Cardiac ventricle fibroblast (primary cell): ENCODE results near the gene SOWAHA. TPM values are rescaled to one million over a fixed set of nuclear protein-coding genes. Genes with fewer than 3 reads are reported as not detected.

Source experiments
- total RNA-seq: library from RNA; depleted of rRNA; stranded (reverse); fragments of >200 nt; gene quantifications from 2 replicates; pipeline ENCODE4 v1.2.3, GENCODE V29; 2015

The SOWAHA gene
- not detected in 2 replicates for total RNA-seq

DNA sequence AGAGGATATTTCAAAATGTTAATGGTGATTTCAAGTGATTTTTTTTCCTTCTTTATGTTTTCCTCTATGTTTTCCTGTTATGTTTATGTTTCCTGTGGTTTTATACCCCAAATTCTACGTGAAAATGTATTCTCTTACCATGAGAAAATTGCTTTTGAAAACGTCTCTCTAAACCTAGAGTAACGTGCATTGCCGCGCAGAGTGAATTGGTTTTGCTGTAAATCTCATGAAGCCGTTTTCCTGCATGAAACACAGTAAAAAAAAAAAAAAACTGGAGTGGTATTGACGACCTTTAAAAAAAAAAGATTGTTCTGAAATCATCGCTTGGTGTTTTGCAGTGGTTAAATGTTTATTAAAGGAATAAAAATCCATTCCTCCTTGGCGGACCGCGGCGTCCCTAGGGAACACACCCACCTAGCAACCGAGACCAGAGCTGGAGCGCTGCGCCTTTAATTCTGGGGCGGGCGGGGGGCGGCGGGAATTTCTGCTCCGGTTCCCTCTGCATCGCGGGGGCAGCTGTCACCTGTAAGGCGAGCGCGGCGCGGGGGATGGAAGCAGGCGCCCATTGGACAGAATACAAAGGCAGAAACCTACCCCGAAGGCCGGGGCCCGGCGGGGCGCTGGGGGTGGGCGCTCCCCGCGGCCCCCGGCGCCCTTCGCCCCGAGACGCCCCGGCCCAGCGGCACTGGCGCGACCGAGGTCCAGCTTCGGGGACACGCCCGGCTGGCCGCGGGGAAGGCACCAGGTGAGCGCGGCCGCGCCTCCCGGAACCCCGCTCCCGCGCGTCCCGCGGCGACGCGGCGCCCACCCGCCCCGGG is at the start of gene SOWAHA:
TSS of gene SOWAHA (plus strand) at position 522 of the 818 bp plus-strand sequence. CDS start 320 bp downstream, outside the sequence.

GRCh38 chr5:132777209-132778069 is 35.7 kb upstream of the SOWAHA start, which contains the start of gene SEPTIN8:
Gene SEPTIN8 (minus strand): TSS chr5:132777239. CDS start chr5:132777137, 102 bp downstream.

DNA sequence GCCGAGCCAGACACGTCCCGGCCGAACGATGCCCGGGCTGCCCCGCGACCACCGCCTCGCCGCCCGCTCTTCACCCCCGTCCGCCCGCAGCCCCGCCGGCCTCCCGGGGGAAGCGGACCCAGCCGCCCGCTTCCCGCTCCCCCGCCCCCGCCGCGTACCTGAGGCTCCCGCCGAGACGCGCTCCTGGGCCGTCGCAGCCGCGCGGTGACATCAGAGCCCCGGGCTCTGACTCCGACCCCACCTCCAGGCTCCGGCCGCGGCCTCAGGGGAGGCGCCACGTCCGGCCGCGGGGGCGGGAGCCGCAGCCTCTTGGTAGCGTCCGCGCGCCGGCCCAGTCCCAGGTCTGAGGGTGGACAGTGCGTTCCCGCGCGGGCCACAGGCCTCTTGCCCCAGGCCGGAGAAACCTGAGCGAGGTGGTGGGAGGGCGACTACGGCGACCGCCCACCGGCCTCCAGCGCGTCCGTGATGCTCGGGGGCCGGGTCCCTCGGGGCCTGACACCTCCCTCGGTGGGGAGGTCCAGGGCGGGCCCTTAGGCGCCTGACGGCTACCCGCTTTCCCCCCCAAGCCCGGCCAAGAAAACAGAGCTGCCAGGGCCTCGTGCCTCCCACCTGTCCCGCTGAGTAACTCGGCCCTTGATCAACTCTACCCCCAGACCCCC is 17.5 kb downstream of the SOWAHA start, which contains the start of gene SHROOM1:
TSS of gene SHROOM1 (minus strand) at position 212 of the 659 bp plus-strand sequence. CDS start 4,507 bp downstream, outside the sequence.

Other genes with a start within 250 kb of the SOWAHA start
- gene IL13, start 155.1 kb upstream of the SOWAHA start, total RNA-seq, result not detected in 2 replicates
- gene IL4, start 139.3 kb upstream of the SOWAHA start, total RNA-seq, result not detected in 2 replicates
- gene KIF3A, start 75.8 kb upstream of the SOWAHA start, total RNA-seq, result 3.9 and 4.6 TPM in 2 replicates
- not detected in 2 replicates for gene CCNI2, start 65.9 kb upstream of the SOWAHA start, total RNA-seq
- 24.6 and 34.2 TPM in 2 replicates for gene SEPTIN8, start 36.1 kb upstream of the SOWAHA start, total RNA-seq
- 6.2 and 8.9 TPM in 2 replicates for gene SHROOM1, start 17.3 kb downstream of the SOWAHA start, total RNA-seq
- gene GDF9, start 53.2 kb downstream of the SOWAHA start, total RNA-seq, result 0.20 TPM in 1 of 2 replicates, not detected in the other
- gene UQCRQ, start 53.3 kb downstream of the SOWAHA start, total RNA-seq, result 137 and 161 TPM in 2 replicates
- gene LEAP2, start 60.4 kb downstream of the SOWAHA start, total RNA-seq, result 0.10 and 0.37 TPM in 2 replicates
- 44.3 and 49.5 TPM in 2 replicates for gene AFF4, start 150.3 kb downstream of the SOWAHA start, total RNA-seq
- gene ZCCHC10, start 213.2 kb downstream of the SOWAHA start, total RNA-seq, result 6.7 and 8.3 TPM in 2 replicates
- 52.5 and 67.2 TPM in 2 replicates for gene HSPA4, start 238.7 kb downstream of the SOWAHA start, total RNA-seq